Spleen (tissue), 7 donors: ENCODE results near the gene APOBEC2.

Source experiments
- CTCF ChIP-seq, 11 experiments: fragments of 200-600 bp in 7 of 11; fragments of 450-650 bp in 4 of 11; sonication (generic) in 4 of 11; IDR thresholded peaks in 8 of 11; conservative IDR thresholded peaks in 3 of 11; 1 replicate in 7 of 11; 2 replicates in 4 of 11; pipeline versions ENCODE4 v1.4.0 to v1.8.0; 2016 to 2021; ENCODE audit warnings: antibody characterized with exemption in 11 of 11, inconsistent platforms in 4 of 11, mild to moderate bottlenecking in 1 of 11
- POLR2A ChIP-seq, 3 donors: fragments of 450-650 bp; IDR thresholded peaks; one replicate each; pipeline ENCODE4 v1.5.1; 2017; ENCODE audit warnings: antibody characterized with exemption in 3 of 3, mild to moderate bottlenecking in 1 of 3
- POLR2AphosphoS5 ChIP-seq, 3 donors: sonication (generic); formaldehyde crosslinking; IDR thresholded peaks; one replicate each; pipeline ENCODE4 v1.5.1; 2017; ENCODE audit warnings: antibody characterized with exemption in 3 of 3
- donor health status: DM: no; HTN: no; CAD: no; lungs with moderate emphysema.
- donor health status: DM: no; HTN: no; CAD: no.
- donor health status: DM: no; HTN: no; CAD: no.

GRCh38 chr6:41021832-41022231 lies 31.2 kb upstream of the APOBEC2 start:
- TF ChIP-seq POLR2A (IDR thresholded peaks at IDR 0.05) (no peak), CTCF (IDR thresholded peaks at IDR 0.05 in 8 of 11, conservative IDR thresholded peaks at IDR 0.05 in 3 of 11) (no peak), POLR2AphosphoS5 (IDR thresholded peaks at IDR 0.05) (no peak)
